ENCODE measurements around the gene GJB4.
"Not testable (repeated sequence)": the region's sequence is repeated elsewhere in the genome, so short reads cannot be mapped to it uniquely, and the experiment has no call there.

The GJB4 gene

GRCh38 chr1:34768856-34769255, 9.3 kb downstream of the GJB4 start:
- Histone ChIP-seq H3K36me3 (ENCODE audit: insufficient read depth, low read length) (no peaks in the 10 kb centered on the region), H3K27ac (no peak overlapping the region), H3K4me3 (no peak overlapping the region), H3K9ac (ENCODE audit: insufficient read length) (no peak overlapping the region), H3K9me3 (ENCODE audit: low read depth, low read length) (no peaks in the 10 kb centered on the region)
- TF ChIP-seq EZH2 (IDR thresholded peaks at IDR 0.05) (no peak), FOXP2 (optimal IDR thresholded peaks at IDR 0.05; ENCODE audit: control extremely low read depth, extremely low read length, insufficient read depth) (no peak), POLR2AphosphoS5 (IDR thresholded peaks at IDR 0.05; ENCODE audit: borderline replicate concordance, low read depth, low read length) (no peak)
- no peak for DNase-seq (ENCODE audit: low read depth, low spot score)

GRCh38 chr1:34770891-34771504, 11.5 kb downstream of the GJB4 start:
- H3K27ac ChIP-seq: no peak overlapping the region
- TF ChIP-seq FOXP2 (optimal IDR thresholded peaks at IDR 0.05; ENCODE audit: control extremely low read depth, extremely low read length, insufficient read depth) (no peak), EZH2 (IDR thresholded peaks at IDR 0.05) (no peak), POLR2AphosphoS5 (IDR thresholded peaks at IDR 0.05; ENCODE audit: borderline replicate concordance, low read depth, low read length) (no peak)
- H3K36me3 ChIP-seq (ENCODE audit: insufficient read depth, low read length): no peaks in the 10 kb centered on the region
- no peak overlapping the region for H3K4me3 ChIP-seq
- no peak for DNase-seq (ENCODE audit: low read depth, low spot score)
- no peak overlapping the region for H3K9ac ChIP-seq (ENCODE audit: insufficient read length)
- H3K9me3 ChIP-seq (ENCODE audit: low read depth, low read length): no peaks in the 10 kb centered on the region

GRCh38 chr1:34771573-34772371, 12.2 kb downstream of the GJB4 start:
- no peak overlapping the region for H3K27ac ChIP-seq
- no peaks in the 10 kb centered on the region for H3K36me3 ChIP-seq (ENCODE audit: insufficient read depth, low read length)
- H3K9me3 ChIP-seq (ENCODE audit: low read depth, low read length): no peaks in the 10 kb centered on the region
- H3K4me3 ChIP-seq: no peak overlapping the region
- DNase-seq (ENCODE audit: low read depth, low spot score): no peak
- TF ChIP-seq EZH2 (IDR thresholded peaks at IDR 0.05) (no peak), POLR2AphosphoS5 (IDR thresholded peaks at IDR 0.05; ENCODE audit: borderline replicate concordance, low read depth, low read length) (no peak), FOXP2 (optimal IDR thresholded peaks at IDR 0.05; ENCODE audit: control extremely low read depth, extremely low read length, insufficient read depth) (no peak)
- no peak overlapping the region for H3K9ac ChIP-seq (ENCODE audit: insufficient read length)

- not testable (repeated sequence) for H3K9ac ChIP-seq (ENCODE audit: insufficient read length); H3K9me3 ChIP-seq (ENCODE audit: low read depth, low read length); DNase-seq (ENCODE audit: low read depth, low spot score); H3K36me3 ChIP-seq (ENCODE audit: insufficient read depth, low read length); H3K27ac ChIP-seq; H3K4me3 ChIP-seq
Observed at GRCh38 chr1:34773114-34773513, 13.6 kb downstream of the GJB4 start.

- Histone ChIP-seq H3K27ac (no peak overlapping the region), H3K36me3 (ENCODE audit: insufficient read depth, low read length) (no peaks in the 10 kb centered on the region), H3K9me3 (ENCODE audit: low read depth, low read length) (no peaks in the 10 kb centered on the region), H3K9ac (ENCODE audit: insufficient read length) (no peak overlapping the region), H3K4me3 (no peak overlapping the region)
- DNase-seq (ENCODE audit: low read depth, low spot score): no peak
- TF ChIP-seq FOXP2 (optimal IDR thresholded peaks at IDR 0.05; ENCODE audit: control extremely low read depth, extremely low read length, insufficient read depth): no peak
- no peak for TF ChIP-seq POLR2AphosphoS5 (IDR thresholded peaks at IDR 0.05; ENCODE audit: borderline replicate concordance, low read depth, low read length)
- TF ChIP-seq EZH2 (IDR thresholded peaks at IDR 0.05): no peak
Observed at GRCh38 chr1:34774957-34775356, 15.4 kb downstream of the GJB4 start.

- Histone ChIP-seq H3K27ac (no peak overlapping the region), H3K4me3 (no peak overlapping the region), H3K36me3 (ENCODE audit: insufficient read depth, low read length) (no peaks in the 10 kb centered on the region), H3K9ac (ENCODE audit: insufficient read length) (no peak overlapping the region), H3K9me3 (ENCODE audit: low read depth, low read length) (no peaks in the 10 kb centered on the region)
- no peak for DNase-seq (ENCODE audit: low read depth, low spot score)
- TF ChIP-seq POLR2AphosphoS5 (IDR thresholded peaks at IDR 0.05; ENCODE audit: borderline replicate concordance, low read depth, low read length) (no peak), FOXP2 (optimal IDR thresholded peaks at IDR 0.05; ENCODE audit: control extremely low read depth, extremely low read length, insufficient read depth) (no peak), EZH2 (IDR thresholded peaks at IDR 0.05) (no peak)
Observed at GRCh38 chr1:34776911-34777310, 17.4 kb downstream of the GJB4 start.

- Histone ChIP-seq H3K4me3 (no peak overlapping the region), H3K27ac (no peak overlapping the region), H3K9me3 (ENCODE audit: low read depth, low read length) (no peaks in the 10 kb centered on the region), H3K9ac (ENCODE audit: insufficient read length) (no peak overlapping the region), H3K36me3 (ENCODE audit: insufficient read depth, low read length) (no peaks in the 10 kb centered on the region)
- no peak for DNase-seq (ENCODE audit: low read depth, low spot score)
- TF ChIP-seq EZH2 (IDR thresholded peaks at IDR 0.05): no peak
- no peak for TF ChIP-seq FOXP2 (optimal IDR thresholded peaks at IDR 0.05; ENCODE audit: control extremely low read depth, extremely low read length, insufficient read depth)
- TF ChIP-seq POLR2AphosphoS5 (IDR thresholded peaks at IDR 0.05; ENCODE audit: borderline replicate concordance, low read depth, low read length): no peak
Observed at GRCh38 chr1:34777519-34778321, 18.2 kb downstream of the GJB4 start.

GRCh38 chr1:34778381-34778780, 18.8 kb downstream of the GJB4 start:
- Histone ChIP-seq H3K27ac (no peak overlapping the region), H3K9ac (ENCODE audit: insufficient read length) (no peak overlapping the region), H3K4me3 (no peak overlapping the region), H3K36me3 (ENCODE audit: insufficient read depth, low read length) (no peaks in the 10 kb centered on the region), H3K9me3 (ENCODE audit: low read depth, low read length) (no peaks in the 10 kb centered on the region)
- TF ChIP-seq FOXP2 (optimal IDR thresholded peaks at IDR 0.05; ENCODE audit: control extremely low read depth, extremely low read length, insufficient read depth): no peak
- TF ChIP-seq EZH2 (IDR thresholded peaks at IDR 0.05): no peak
- DNase-seq (ENCODE audit: low read depth, low spot score): no peak
